Fibroblast of pulmonary artery (primary cell): Measurements from ENCODE around the gene TMOD2.

Source experiments
- DNase-seq: peaks from one replicate; pipeline ENCODE4 v3.0.0-alpha.2; 2010; ENCODE audit warnings: low read depth
- H3K4me3 ChIP-seq: replicated peaks from 2 replicates; pipeline ENCODE4 v1.5.1; 2011; ENCODE audit warnings: low read depth, mild to moderate bottlenecking, control low read depth, low read length, moderate library complexity
- CTCF ChIP-seq: IDR thresholded peaks from 2 replicates; pipeline ENCODE4 v1.5.1; 2011; ENCODE audit warnings: mild to moderate bottlenecking, control low read depth, low read length, inconsistent platforms; ENCODE audit errors: missing control alignments

TMOD2 gene

GRCh38 chr15:51841406-51842040, 90.1 kb downstream of the TMOD2 start:
- no peak for DNase-seq
- no peak overlapping the region for H3K4me3 ChIP-seq
- TF ChIP-seq CTCF: no peak

- TF ChIP-seq CTCF: no peak
- no peak for DNase-seq
Measured at GRCh38 chr15:51842265-51842664, 90.9 kb downstream of the TMOD2 start.

GRCh38 chr15:51842852-51843737, 91.7 kb downstream of the TMOD2 start:
- DNase-seq: peak; percentile 43
- no peak for TF ChIP-seq CTCF
- no peak overlapping the region for H3K4me3 ChIP-seq

More at GRCh38 chr15:51842265-51842664, 90.9 kb downstream of the TMOD2 start:
- no peak overlapping the region for H3K4me3 ChIP-seq

GRCh38 chr15:51844747-51845426, 93.5 kb downstream of the TMOD2 start:
- no peak for DNase-seq
- H3K4me3 ChIP-seq: no peak overlapping the region
- TF ChIP-seq CTCF: no peak

- TF ChIP-seq CTCF: no peak
- no peak overlapping the region for H3K4me3 ChIP-seq
- no peak for DNase-seq
Measured at GRCh38 chr15:51846066-51846462, 94.7 kb downstream of the TMOD2 start.

GRCh38 chr15:51846463-51847230, 95.2 kb downstream of the TMOD2 start:
- H3K4me3 ChIP-seq: no peak overlapping the region

More at GRCh38 chr15:51846463-51847230, 95.2 kb downstream of the TMOD2 start:
- TF ChIP-seq CTCF: no peak
- peak; percentile 93 for DNase-seq
